ENCODE results near the gene OPRM1. TPM values are rescaled to one million over a fixed set of nuclear protein-coding genes. Genes with fewer than 3 reads are reported as not detected.
A peak's percentile ranks its signal among the peaks of the same experiment; 100 is the strongest.
"Not testable (repeated sequence)": the region's sequence is repeated elsewhere in the genome, so short reads cannot be mapped to it uniquely, and the experiment has no call there.

OPRM1 gene
- 0.92 TPM for total RNA-seq

DNA sequence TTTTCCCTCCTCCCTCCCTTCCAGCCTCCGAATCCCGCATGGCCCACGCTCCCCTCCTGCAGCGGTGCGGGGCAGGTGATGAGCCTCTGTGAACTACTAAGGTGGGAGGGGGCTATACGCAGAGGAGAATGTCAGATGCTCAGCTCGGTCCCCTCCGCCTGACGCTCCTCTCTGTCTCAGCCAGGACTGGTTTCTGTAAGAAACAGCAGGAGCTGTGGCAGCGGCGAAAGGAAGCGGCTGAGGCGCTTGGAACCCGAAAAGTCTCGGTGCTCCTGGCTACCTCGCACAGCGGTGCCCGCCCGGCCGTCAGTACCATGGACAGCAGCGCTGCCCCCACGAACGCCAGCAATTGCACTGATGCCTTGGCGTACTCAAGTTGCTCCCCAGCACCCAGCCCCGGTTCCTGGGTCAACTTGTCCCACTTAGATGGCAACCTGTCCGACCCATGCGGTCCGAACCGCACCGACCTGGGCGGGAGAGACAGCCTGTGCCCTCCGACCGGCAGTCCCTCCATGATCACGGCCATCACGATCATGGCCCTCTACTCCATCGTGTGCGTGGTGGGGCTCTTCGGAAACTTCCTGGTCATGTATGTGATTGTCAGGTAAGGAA, at the start of gene OPRM1:
Gene OPRM1, plus strand, starts transcription at position 10 of the 612 bp plus-strand sequence. Its CDS starts 305 bp downstream, at position 315.
- DNase-seq, result peak; percentile 85

- no peak for DNase-seq
Observed at GRCh38 chr6:153989989-153990388, 49.1 kb upstream of the OPRM1 start.

DNA sequence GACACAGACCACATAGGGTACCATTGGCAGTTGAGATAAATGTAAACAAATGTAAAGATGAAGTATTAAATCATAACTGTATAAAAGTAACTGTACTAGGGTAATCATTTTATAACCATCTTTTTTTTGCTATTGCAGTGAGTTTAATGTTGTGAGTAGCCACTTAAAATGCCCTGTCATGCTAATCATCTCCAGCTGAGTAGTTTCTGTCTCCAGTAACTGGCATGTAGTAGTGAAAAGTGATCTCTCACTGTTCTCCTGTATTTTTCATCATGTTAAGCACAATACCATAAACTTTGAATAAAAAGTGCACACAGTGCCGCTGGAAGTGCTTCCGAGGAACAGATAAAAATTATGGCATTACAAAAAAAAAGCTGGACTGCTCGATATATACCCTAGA, 45.0 kb upstream of the OPRM1 start:
- peak; percentile 24 for DNase-seq

GRCh38 chr6:153994811-153995210, 44.2 kb upstream of the OPRM1 start:
- DNase-seq, result no peak

DNA sequence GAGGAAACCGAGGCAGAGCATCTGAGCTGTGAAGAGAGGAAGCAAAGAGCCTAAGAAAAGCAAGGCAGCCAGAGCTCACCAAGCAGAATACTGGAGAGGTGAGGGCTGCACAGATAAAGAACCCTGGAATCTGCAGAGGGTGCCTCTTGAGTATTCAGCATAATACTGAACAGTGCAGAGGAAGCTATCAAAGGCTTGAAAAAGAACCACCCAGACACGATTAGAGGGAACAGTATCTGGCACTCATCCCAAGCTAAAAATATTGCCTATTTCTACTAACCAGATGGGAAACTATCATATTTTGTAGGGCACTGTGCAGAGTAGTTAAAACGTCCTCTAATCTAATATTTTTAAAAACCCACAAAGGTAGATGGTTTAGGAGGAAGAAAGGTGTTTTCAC, 41.8 kb upstream of the OPRM1 start:
- DNase-seq, result no peak

- no peak for DNase-seq
Observed at GRCh38 chr6:154001494-154002285, 37.4 kb upstream of the OPRM1 start.

DNA sequence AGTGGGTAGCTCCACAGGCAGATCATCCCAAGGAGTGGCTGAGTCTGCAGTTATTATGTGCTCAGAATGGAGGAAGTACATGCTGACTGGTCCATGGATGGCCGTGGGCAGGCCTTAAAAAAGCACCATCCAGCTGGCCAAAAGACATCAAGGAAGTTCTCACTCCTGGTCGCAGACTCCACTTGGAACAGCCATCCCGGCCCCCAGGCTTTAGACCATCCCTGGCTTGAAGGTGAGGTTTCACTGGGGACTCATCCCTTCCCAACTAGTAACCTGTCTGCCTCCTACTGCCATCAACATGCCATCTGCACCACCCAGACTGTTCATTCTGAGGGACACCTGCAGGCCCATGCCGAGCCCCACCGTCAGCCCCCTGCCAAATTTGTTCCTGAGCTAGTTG, 36.1 kb upstream of the OPRM1 start:
- no peak for DNase-seq

DNA sequence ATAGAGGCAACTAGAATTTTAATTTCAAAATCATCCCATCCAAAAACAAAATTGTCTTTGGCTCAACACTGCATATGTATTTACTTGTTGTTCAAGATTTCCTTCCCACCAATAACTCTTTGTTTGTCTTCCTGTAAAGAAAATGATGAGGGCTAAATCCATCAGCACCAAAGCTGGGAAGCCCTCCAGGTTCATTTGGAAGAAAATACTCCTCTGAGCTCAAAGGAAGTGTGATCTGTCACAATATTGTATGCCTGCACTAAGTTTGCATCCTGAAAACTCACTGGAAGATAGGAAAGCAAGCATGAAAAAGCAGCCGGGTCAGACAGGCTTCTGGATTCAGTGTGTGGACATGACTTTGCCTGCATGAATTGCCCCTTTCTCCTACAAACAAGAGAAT, 28.7 kb upstream of the OPRM1 start:
- DNase-seq, result no peak

DNA sequence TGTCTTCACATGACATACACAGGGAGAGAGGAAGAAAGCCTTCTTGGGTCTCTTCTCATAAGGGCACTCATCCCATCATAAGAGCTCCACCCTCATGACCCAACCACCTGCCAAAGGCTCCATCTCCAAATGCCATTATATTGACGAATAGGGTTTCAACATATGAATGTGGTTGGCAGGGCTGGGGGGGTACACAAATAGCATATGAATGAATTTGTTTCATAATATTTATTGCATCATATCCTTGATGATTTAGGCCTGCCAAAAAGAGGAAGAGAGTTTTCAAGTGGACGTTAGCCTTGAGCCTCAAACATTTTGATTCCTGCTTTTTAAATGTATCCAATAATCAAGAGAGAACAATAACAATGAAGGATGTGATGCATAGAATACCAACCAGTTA, 26.2 kb upstream of the OPRM1 start:
- DNase-seq, result no peak

DNA sequence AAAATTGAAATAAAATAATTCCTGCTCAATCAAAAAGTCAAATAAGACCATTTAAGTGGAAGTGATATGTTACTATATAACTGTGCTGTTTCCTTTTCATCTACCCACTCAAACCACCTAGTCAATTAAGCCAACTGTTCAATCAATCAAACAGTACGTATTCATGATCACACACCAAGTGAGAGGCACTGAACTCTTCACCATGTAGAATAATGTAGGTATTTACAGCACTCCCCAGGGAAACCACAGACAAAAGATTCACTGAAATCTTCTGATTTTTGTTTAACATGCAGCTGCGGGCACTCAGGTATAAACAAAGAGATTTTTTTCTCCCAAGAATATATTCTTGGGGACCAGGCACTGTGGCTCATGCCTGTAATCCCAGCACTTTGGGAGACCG, 21.3 kb upstream of the OPRM1 start:
- DNase-seq, result no peak

- DNase-seq, result no peak
Observed at GRCh38 chr6:154030646-154031045, 8.4 kb upstream of the OPRM1 start.

GRCh38 chr6:154041001-154041400, 2.0 kb downstream of the OPRM1 start:
- no peak for DNase-seq

GRCh38 chr6:154053141-154053540, 14.1 kb downstream of the OPRM1 start:
- DNase-seq, result no peak

DNA sequence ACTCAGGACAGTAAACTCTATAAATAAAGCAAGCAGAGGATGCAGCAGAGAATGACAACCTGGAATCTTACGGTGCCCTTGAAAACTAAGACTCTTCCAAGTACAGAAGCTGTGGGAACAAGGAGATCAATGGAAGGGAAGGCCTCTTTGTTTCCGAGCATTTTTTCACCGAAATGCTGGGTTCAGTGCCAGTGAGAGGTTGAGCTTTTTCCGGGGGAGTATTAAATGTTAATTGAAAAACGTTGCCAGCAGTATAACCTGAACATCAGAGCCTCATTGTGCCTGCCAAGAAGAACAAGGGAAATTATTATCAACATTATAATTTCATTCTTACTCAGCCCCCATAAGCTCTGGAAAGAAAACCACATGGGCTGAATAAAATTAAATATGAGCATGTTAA, 17.5 kb downstream of the OPRM1 start:
- DNase-seq, result no peak

DNA sequence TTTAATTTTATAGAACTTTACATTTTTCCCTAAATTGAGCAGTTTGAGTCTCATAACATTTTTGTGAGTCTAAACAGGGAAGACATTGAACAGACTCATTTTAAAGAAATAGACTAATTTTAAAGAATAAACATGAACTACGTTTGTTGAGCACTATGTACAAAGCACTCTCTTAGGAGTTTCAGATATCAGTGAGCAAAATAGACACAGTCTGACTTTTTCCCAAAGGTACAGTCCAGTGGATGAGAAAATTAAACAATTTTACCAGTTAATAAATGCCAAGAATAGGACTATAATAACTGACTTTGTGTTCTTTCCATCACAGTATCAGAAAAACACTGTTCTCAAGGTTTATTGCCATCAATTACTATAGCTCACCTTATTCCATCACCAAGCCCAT, 18.1 kb downstream of the OPRM1 start:
- no peak for DNase-seq

DNA sequence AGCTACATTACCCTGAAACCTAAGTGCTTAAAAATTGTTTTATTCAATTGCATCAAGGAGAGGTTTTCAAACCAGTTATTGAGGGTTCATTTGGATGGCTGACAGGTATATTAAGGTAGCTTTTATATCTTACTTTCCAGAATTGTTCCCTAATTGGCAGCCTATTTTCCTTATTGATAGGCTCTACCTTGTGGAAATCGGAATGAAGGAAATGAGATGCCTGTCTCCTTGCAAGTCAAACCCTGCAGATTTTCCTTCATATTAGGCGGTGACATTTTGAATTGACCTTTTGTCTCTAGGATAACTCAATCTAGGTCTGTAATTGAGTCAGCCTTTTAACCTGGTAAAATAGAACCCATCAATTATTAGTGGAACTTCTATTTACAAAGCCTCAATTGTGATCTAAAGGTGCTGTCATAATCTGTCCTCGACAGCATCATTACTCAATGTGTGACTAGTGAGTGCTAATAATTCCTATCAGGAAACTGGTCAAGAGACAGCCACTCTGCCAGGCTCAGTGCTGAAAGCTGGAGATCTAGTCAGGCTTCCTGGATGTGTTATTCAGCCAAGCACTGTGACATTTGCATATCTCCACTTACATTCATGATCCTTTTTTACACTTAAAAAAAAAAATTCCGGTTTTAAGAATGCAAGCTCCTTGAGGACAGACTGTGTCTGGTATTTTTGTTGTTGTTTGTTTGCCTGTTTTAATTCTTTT, 20.1 kb downstream of the OPRM1 start:
- no peak for DNase-seq

DNA sequence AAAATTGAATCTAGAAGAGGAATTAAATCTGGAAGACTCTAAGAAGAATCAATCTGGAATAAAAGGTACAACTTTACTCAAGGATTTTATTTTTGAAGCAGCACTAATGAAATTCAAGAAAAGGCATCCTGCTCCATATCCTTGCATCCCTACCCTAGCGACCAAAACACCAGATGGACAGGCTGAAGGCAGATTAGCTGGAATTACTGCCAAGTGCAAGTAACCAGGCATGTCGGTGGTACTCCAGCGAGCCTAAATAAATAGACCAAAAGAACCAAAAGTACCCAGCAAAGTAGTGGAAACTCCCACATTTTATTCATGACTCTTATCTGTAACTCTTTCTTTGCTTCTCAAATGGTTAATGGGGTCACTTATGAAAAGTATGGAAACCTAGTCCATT, 21.0 kb downstream of the OPRM1 start:
- DNase-seq, result no peak

- DNase-seq, result no peak
Observed at GRCh38 chr6:154070041-154070440, 31.0 kb downstream of the OPRM1 start.

GRCh38 chr6:154070657-154071056, 31.6 kb downstream of the OPRM1 start:
- DNase-seq, result no peak

DNA sequence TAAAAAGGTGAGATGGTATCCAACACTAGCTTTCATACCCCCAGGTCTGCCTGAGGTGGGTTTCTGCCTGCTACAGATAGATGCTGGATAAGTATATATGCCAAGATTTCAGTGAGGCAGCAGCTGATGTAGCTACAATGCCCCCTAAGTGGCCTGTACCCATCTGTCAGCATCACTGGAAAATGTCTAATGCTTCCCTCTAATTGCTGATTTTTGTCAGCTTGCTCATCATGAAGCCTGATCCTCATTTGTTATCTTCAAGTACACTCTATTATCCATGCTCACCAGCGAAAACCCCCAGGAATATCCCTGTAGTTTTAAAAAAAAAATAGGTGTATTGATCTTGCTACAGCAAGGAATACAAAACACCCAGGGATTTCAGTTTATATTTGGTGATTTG, 32.2 kb downstream of the OPRM1 start:
- DNase-seq, result no peak

DNA sequence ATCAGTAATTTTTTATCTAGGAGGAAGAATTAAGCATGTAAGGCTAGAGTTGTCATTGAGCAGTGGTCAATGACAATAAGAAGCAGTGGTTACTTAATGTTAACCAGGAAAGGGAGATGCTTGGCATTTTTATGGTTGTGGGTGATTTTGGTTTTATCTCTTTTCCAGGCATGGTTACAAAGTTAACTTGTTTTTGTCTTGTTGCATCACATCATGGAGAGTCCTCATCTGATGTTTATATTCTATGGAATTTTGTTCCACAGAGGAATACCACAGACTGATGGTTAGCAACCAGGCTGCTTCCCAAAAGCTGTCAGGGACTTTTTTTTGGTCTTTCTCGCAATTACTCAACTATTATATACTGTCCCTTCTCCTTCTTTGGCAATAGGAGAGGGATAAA, 32.7 kb downstream of the OPRM1 start:
- no peak for DNase-seq

DNA sequence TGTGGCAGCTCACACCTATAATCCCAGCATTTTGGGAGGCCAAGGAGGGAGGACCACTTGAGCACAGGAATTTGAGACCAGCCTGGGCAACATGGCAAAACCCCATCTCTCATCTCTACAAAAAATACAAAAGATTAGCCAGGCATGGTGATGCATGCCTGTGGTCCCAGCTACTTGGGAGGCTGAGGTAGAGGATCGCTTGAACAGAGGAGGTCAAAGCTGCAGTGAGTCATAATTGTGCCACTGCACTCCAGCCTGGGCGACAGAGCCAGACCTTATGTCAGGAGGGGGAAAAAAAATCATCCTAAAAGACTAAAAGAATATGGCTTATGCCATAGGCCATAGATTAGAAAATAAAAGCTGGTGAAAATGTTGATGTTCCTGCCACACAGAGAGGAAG, 39.6 kb downstream of the OPRM1 start:
- DNase-seq, result not testable (repeated sequence)

DNA sequence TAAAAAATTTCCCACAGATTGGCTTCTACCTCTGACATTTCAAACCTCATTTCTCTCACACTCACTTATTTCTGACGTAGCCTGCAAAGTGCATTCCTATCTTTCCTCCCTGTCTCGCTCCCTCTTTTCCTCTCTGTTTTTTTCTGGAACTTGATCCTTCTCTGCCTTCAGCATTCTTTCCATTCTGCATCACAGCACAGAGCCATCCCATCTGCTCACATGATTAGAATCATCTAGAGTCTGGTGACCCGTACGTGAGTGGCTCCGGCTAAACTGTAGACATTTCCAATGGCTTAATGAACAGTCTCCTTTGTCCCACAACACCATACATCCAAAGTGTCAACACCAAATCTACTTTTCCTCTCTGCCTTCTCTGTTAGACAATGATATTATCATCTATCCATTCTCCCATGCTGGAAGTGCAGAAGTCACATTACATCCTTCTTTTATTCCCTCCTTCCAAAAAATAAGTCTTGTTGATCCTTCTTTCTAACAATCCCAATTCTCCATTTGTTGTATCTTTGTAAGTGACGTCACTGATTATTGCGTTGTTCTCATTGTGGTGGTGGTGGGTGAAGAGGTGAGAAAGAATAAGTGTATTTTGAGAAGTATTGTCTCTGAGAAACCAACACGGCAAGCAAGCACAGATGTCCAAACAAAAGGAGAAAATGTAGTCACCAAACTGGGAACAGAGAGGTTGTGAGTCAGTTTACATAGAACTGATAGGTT, 41.6 kb downstream of the OPRM1 start:
- DNase-seq, result peak; percentile 61
